Kasumi-1 (cell line): ENCODE measurements around the gene SEMA5B.

ENCODE experiments used
- DNase-seq, 2 experiments: peaks; one replicate each; lab custom pipeline; 2025; lab: John Stamatoyannopoulos, UW

The SEMA5B gene

GRCh38 chr3:122993124-122993978, 34.2 kb downstream of the SEMA5B start:
- DNase-seq: no peak

DNA sequence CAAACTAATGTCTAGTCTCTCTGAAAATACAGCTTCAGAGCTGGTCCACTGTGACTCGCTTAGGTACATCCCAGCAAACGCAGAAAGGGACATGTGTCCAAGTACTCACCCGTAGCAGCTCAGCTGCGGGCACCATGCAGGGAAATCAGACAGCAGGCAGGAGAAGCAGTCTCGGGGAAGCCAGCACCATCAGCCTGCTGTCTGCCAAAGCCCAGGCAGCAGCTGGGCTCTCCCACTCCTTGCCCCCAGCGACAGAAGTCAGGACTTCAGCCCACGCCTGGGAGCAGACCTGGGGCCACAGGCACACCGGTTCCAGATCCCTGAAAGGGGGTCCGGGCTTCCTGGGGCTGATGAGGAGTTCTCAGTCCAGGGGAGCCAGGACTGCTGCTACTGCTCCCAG, 34.9 kb downstream of the SEMA5B start:
- no peak for DNase-seq

DNA sequence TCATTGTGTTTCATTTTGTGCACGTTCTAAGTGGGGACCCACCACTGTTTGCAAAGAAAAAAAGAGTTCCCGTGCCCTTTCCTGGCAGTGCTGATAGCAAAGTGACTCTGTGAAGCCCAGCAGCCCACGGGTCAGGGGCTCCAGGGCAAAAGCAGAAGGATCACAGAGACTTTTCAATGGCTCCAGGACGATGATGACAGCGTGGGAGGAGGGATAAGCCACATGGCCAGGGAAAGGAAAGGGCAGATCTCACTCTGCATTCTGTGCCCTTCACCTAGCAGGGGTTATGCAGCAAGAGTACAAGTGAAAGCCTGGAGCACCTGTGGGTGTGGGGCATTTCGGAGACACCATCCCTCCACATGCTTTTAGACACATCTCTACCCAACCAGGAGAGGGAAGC, 35.4 kb downstream of the SEMA5B start:
- no peak for DNase-seq

DNA sequence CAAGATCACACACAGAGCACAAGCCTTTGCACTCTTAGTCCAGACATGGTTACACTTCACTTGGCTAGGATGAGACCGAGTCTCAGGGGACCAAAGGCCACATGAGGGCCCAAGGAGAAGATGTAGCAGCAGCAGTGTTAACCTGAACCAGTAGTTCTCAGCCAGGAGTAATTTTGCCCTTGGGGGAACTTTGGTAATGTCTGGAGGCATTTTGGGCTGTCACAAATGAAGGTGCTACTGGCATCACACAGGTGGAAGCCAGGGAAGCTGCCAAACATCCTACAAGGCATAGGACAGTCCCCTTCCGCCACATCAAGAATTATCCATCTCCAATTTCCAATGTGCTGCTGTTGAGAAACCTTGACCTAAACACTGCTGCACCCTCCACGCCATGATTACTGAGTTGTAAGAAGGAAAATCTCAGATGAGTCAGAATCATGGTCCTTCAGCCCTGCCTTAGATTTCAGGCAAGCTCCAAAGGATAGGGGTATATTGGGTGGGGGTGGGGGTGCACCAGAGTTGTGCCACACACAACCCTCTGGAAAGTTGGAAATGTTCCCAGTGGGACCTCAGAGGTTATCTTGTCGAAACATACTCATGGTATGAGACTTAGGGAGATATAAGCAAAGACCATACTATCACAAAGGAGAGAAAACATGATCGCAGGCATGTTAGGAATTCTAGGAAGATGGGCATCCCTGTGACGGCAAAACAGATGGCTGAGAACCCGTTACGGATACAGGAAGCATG, 36.2 kb downstream of the SEMA5B start:
- DNase-seq: no peak

GRCh38 chr3:122989856-122990575, 37.5 kb downstream of the SEMA5B start:
- no peak for DNase-seq

- no peak for DNase-seq
These were observed 39.1 kb downstream of the SEMA5B start for GRCh38 chr3:122988508-122988907.

GRCh38 chr3:122987736-122988319, 39.7 kb downstream of the SEMA5B start:
- DNase-seq: no peak

DNA sequence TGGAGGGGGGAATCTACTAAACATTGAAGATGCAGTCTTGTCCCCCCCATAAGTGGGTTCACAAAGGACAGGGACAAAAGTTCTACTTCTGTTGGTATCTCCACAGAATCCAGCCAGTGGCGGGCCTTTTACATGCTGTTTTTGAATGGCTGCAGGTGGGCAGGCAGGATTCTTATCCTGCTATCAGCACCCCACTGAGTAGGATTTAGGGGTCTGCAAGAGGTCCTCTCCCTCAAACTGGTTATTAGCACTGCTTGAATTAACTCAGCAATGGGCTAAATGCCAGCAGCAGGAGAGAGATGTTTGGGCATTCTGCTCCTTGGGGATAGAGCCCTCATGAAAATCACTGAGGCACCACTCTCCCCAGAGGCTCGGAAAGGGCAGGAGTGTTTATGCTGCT, 40.3 kb downstream of the SEMA5B start:
- no peak for DNase-seq

DNA sequence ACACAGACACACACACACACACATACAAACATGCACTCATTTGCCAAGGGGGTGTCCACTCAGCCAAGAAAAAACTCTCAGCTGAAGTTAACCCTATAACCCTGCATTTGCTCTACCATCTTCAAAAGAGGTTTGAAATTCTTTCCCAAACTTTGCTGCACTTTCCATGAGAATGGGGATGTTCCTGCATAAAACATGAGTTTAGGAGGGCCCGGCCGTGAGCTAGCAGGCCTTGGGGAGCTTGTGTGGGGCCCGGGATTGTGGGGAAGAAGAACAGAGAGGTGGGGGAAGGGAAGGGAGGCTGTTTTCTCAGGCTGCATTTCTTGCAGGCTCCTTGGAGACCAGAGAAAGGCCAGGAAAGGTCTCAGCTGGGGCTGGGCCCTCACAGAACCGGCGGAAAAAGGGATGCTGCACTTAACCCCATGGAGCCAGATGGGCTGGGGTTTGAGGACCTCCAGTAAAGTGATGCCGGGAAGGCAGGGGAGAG, 40.8 kb downstream of the SEMA5B start:
- DNase-seq: no peak

DNA sequence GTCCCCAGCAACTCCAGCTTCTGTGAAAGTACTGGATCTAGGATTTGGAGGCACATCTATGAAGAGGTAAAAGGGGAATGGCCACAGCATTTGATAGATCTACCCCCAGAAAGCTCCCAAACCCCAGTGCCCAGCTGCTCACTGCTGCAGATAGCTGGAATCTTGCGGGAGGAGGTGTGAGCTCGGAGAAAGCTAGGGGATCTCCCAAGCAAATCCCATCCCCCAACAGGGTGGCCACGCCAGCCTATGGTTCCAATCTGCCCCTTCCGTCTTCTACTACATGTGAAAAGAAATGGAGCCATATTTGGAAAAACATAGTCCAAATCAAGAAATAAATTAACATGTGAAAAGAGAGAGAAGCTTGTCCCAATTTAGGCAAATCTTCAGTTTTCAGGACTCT, 42.0 kb downstream of the SEMA5B start:
- DNase-seq: no peak

DNA sequence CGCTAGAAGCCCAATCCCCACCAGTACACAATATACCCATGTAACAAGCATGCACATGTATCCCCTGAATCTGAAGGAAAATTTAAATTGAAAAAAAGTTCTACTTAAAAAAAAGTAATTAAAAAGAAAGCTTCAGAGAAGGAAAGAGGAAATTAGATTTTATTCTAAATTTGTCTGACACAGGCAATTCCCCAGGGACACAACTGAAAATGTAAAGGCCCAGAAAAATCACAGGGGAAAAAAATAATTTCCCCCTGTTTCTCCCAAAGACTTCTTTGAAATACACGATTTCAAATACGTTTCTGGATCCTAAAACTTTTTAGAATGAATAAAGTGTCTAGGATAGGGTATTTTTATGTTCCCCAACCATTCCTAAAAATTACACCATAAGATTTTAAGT, 42.9 kb downstream of the SEMA5B start:
- no peak for DNase-seq

DNA sequence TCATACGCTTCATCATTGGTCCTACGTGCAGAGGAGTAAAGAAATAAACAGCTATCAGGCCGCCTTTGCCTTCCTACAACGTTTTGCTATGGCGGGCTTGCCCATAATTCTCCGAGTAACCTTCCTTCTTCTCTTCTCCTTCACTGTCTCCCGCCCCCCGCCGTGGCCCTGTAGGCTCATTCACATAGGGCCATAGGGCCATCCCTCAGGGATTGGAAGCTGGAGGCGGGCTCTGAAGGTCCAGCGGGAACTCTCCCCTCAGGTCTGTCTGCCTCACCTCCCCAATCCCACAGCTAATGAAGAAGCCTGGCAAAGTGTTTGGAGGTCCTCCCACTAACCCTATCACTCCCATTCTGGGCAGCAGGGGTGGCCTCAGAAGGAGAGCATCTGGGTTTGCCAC, 43.6 kb downstream of the SEMA5B start:
- no peak for DNase-seq

- DNase-seq: no peak
These were observed 45.1 kb downstream of the SEMA5B start for GRCh38 chr3:122982216-122983185.

DNA sequence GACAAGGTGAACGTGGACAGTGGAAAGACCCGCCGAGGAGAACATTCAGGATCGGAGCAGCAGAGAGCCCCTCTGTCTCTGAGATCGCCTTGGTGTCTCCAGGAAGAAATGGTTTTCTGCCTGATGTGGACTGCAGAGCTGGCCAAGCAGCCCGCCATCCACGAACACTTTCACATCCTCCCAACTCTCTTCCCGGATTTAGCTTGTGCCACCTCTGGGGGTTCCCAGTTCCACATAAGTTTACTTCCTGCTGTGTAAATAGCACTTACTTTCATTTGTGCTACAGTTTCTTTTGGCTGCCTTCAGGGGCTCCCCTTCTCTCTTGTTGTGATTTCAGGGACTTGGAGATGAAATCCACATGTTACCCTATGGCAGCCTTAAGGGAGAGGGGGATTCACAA, 48.4 kb downstream of the SEMA5B start:
- no peak for DNase-seq

DNA sequence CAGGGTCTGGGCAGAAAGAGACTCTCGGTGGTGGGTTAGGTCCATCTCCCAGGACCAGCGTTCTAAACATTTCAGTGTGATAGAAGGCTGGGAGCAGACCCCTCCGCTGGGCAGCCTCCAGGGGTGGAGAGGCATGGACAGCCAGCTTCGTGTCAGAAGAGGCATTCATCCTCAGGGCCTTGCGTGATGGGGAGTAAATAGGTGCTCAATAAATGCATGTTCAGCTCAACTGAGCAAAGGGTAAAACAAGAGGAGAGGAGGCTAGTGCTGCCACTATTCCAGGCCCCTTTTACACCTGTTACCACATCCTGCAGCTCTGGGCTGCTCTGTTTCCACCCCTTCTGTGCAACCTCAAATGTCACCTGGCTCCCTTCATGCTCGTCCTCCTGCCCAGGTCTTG, 49.0 kb downstream of the SEMA5B start:
- no peak for DNase-seq

GRCh38 chr3:122977746-122978466, 49.7 kb downstream of the SEMA5B start:
- no peak for DNase-seq

GRCh38 chr3:122975924-122976293, 51.7 kb downstream of the SEMA5B start:
- DNase-seq: peak; percentile 33 to 39

DNA sequence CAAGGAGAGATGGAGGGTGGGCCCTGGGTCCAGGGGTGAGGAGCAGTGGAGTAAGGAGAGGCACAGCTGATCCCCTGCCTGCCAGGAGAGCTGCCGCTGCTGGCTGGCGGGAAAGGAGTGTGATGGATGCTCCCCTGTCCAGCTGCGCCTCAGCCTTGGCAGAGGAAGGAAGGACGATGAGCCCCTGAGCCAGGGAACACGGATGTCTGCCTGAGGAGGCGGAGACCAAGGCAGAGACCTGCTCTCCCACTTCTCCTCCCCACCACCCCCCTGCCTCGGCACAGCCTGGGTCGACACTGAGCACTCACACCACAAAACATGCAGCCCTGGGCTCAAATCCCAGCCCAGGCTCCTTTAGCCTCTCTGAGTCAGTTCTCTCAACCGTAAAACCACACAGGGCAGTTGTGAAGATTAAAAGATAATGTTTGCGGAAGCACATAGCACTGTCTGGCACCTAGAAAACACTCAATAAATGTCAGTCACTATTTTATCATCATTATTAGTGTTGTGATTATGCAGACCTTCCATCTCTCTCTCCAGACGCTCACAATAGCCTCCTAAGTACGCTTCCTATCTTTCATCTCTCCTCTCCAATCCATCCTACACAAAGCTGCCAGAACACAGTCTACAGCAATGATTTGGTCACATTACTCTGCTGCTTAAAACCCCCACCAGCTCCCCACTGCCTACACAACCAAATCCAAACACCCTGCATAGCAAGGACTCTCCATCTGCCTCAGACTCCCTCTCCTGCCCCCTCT, 52.2 kb downstream of the SEMA5B start:
- peak; percentile 19 to 61 for DNase-seq

GRCh38 chr3:122974764-122975162, 52.8 kb downstream of the SEMA5B start:
- no peak for DNase-seq
